SH-SY5Y (cell line): Measurements from ENCODE around the gene CHTF18.

ENCODE experiments used
- GATA2 ChIP-seq: IDR thresholded peaks from 2 replicates; pipeline ENCODE4 v1.6.1; 2011; ENCODE audit warnings: mild to moderate bottlenecking, low read depth, low read length
- GATA3 ChIP-seq: IDR thresholded peaks from 2 replicates; pipeline ENCODE4 v1.6.1; 2011; ENCODE audit warnings: low read depth, mild to moderate bottlenecking, low read length, moderate library complexity

DNA sequence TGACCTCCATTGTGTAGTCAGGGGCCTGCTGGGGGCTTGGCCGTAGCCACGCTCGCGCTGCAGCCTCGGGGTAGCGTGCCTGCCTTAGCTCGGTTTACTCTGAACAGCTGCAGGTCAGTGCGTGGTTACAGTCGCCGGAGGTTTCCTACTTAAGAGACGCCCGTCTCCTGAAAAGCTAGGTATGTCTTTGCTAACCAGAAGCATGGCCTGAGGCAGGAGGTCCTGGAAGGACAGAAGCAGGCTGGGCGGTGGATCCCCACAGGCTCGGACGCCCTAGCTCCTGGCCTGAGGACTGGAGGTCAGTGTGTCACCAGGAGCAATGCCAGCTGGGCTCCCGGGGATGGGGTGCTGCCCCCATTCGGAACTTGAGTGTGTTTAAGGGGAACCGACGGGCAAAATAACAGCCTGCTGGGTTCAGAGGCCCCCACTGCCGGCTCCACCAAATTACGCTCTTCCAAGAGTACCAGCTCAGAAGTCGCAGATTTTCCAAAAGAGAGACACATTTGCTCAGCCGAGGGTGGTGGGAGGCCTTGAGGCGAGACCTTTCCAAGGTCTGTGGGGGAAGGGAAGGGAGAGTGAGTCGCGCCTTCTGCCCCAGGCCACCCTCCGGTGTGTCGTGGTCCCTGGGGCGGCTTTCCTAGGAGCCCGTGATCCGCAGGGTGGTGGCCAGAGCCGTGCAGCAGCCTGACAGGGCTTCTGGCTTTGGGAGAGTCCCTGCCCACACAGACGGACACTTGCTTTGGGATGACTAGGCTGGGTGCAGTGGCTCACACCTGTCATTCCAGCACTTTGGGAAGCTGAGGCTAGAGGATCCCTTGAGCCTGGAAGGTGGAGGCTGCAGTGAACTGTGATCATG, 16.0 kb downstream of the CHTF18 start:
- TF ChIP-seq GATA2 (no peak), GATA3 (no peak)
